A549 (cell line): ENCODE measurements around the gene LENG1. TPM values are rescaled to one million over a fixed set of nuclear protein-coding genes. Genes with fewer than 3 reads are reported as not detected.

Experiments
- ATAC-seq, 2 experiments: fragments of 200-7000 bp in 1 of 2; fragments of >200 bp in 1 of 2; cut with Nextera tagmentation in 1 of 2; cut with Tn5 transposase in 1 of 2; 3 replicates each; pipeline versions ENCODE4 v1.8.0 to v1.9.1; 2018 to 2020; ENCODE audit warnings: mild to moderate bottlenecking in 1 of 2, moderate library complexity in 1 of 2
- CTCF ChIA-PET: fragments of 300-600 bp; sonication (Branson Sonifier 250); formaldehyde crosslinking; extraction: SDS; loops from one replicate; lab custom pipeline; 2021; ENCODE audit warnings: antibody characterized with exemption, inconsistent platforms; lab: Yijun Ruan, JAX
- POLR2A ChIA-PET: fragments of 350-600 bp; formaldehyde crosslinking; extraction: SDS; loops from one replicate; lab custom pipeline; 2021; ENCODE audit warnings: antibody characterized with exemption, inconsistent platforms; lab: Yijun Ruan, JAX
- DNase-seq, 2 experiments: peaks; one replicate each; pipeline versions ENCODE4 v3.0.0 to v3.0.0-alpha.2; 2011 to 2016; ENCODE audit warnings: low read depth in 1 of 2, low spot score in 1 of 2
- FAIRE-seq: peaks from 2 replicates; lab custom pipeline; 2011; peaks lifted over from hg19 to GRCh38; lab: Jason Lieb, UNC
- H3K27ac ChIP-seq, 2 experiments: fragments of >200 bp; sonication (Bioruptor Twin); formaldehyde crosslinking; 3 replicates each; pipeline ENCODE4 v1.5.1; 2016 to 2017
- H3K4me1 ChIP-seq: fragments of >200 bp; sonication (Bioruptor Twin); formaldehyde crosslinking; 3 replicates; pipeline ENCODE4 v1.6.1; 2016
- H3K4me2 ChIP-seq: fragments of >200 bp; sonication (Bioruptor Twin); formaldehyde crosslinking; 3 replicates; pipeline ENCODE4 v1.6.1; 2016
- H3K4me3 ChIP-seq: fragments of >200 bp; sonication (Bioruptor Twin); formaldehyde crosslinking; 3 replicates; pipeline ENCODE4 v1.5.1; 2016
- H3K9me3 ChIP-seq: fragments of >200 bp; sonication (Bioruptor Twin); formaldehyde crosslinking; 3 replicates; pipeline ENCODE4 v1.6.1; 2016
- BCL3 ChIP-seq: fragments of >200 bp; sonication (Bioruptor Twin); formaldehyde crosslinking; IDR thresholded peaks from 3 replicates; pipeline ENCODE4 v1.6.1; 2016
- CBX8 ChIP-seq: fragments of 200-600 bp; sonication (generic); IDR thresholded peaks from 2 replicates; pipeline ENCODE4 v1.6.1; 2016
- EHMT2 ChIP-seq: fragments of 200-600 bp; sonication (generic); IDR thresholded peaks from 2 replicates; pipeline ENCODE4 v1.6.1; 2016; ENCODE audit warnings: antibody characterized with exemption, low read depth, mild to moderate bottlenecking, moderate library complexity
- FOSL2 ChIP-seq, 2 experiments: fragments of 450-650 bp in 1 of 2; fragments of >200 bp in 1 of 2; sonication (Bioruptor Twin) in 1 of 2; formaldehyde crosslinking; IDR thresholded peaks; 2 replicates each; pipeline versions ENCODE4 v1.5.0 to v1.6.1; 2016 to 2020; ENCODE audit warnings: mild to moderate bottlenecking in 1 of 2, moderate library complexity in 1 of 2
- GATA3 ChIP-seq: IDR thresholded peaks from 2 replicates; pipeline ENCODE4 v1.6.1; 2012; ENCODE audit warnings: borderline replicate concordance
- HOXA7 ChIP-seq: fragments of 250-450 bp; sonication (Bioruptor Pico); IDR thresholded peaks from 2 replicates; pipeline ENCODE4 v1.5.0; 2020; ENCODE audit warnings: mild to moderate bottlenecking, moderate library complexity
- MAZ ChIP-seq: fragments of 150-350 bp; IDR thresholded peaks from 2 replicates; pipeline ENCODE4 v1.6.1; 2014; ENCODE audit warnings: antibody characterized with exemption, low read depth, low read length, borderline replicate concordance
- MYC ChIP-seq: IDR thresholded peaks from 2 replicates; pipeline ENCODE4 v1.6.1; 2012; ENCODE audit warnings: mild to moderate bottlenecking, inconsistent platforms, low read length, improper control_type of control experiment, borderline replicate concordance
- POLR2AphosphoS2 ChIP-seq: conservative IDR thresholded peaks from 2 replicates; pipeline ENCODE4 v1.6.1; 2012; ENCODE audit warnings: low read length, improper control_type of control experiment, inconsistent platforms
- RAD21 ChIP-seq, 2 experiments: fragments of >200 bp in 1 of 2; sonication (Bioruptor Twin) in 1 of 2; formaldehyde crosslinking in 1 of 2; IDR thresholded peaks in 1 of 2; conservative IDR thresholded peaks in 1 of 2; 2 replicates in 1 of 2; 3 replicates in 1 of 2; pipeline ENCODE4 v1.6.1; 2012 to 2018; ENCODE audit warnings: inconsistent platforms in 1 of 2
- ZC3H11A ChIP-seq: fragments of 450-650 bp; IDR thresholded peaks from 2 replicates; pipeline ENCODE4 v1.6.1; 2014; ENCODE audit warnings: antibody characterized with exemption, mild to moderate bottlenecking
- ZFP36 ChIP-seq: fragments of 450-650 bp; IDR thresholded peaks from 2 replicates; pipeline ENCODE4 v1.6.1; 2014; ENCODE audit warnings: borderline replicate concordance; ENCODE audit not compliant: partially characterized antibody
- ZSCAN20 ChIP-seq: fragments of 250-450 bp; sonication (Bioruptor Pico); IDR thresholded peaks from 2 replicates; pipeline ENCODE4 v1.8.0; 2022; ENCODE audit warnings: mild to moderate bottlenecking, moderate library complexity
- WGBS: methylation state at CpG from one replicate; pipeline ENCODE4 v1.1.6; 2017; ENCODE audit errors: missing lambda C conversion rate; 5-methylcytosine and 5-hydroxymethylcytosine counted together
- polyA plus RNA-seq, 4 experiments: library from polyadenylated mRNA; depleted of rRNA in 3 of 4; stranded (reverse); fragments of >200 nt; fragmentation: RNase III in 1 of 4; extraction: RNeasy Plus Mini Kit Qiagen cat#74134 plus additional on column Dnase treatment in 1 of 4; gene quantifications; 2 replicates in 3 of 4; 3 replicates in 1 of 4; pipeline ENCODE4 v1.2.3, GENCODE V29; 2011 to 2017
- TF ChIP-seq, protein P1 (sequence below): fragments of >200 bp; sonication (Bioruptor Twin); formaldehyde crosslinking; IDR thresholded peaks from 3 replicates; pipeline ENCODE4 v1.5.1; 2016
- TF ChIP-seq, protein P2 (sequence below): fragments of 200-600 bp; sonication (generic); IDR thresholded peaks from 2 replicates; pipeline ENCODE4 v1.6.1; 2016; ENCODE audit warnings: antibody characterized with exemption, mild to moderate bottlenecking, moderate library complexity

LENG1 gene
- polyA plus RNA-seq, 2 of the 4 experiments (the other 2 are of a cell fraction), result 13.3 to 13.8 TPM

DNA sequence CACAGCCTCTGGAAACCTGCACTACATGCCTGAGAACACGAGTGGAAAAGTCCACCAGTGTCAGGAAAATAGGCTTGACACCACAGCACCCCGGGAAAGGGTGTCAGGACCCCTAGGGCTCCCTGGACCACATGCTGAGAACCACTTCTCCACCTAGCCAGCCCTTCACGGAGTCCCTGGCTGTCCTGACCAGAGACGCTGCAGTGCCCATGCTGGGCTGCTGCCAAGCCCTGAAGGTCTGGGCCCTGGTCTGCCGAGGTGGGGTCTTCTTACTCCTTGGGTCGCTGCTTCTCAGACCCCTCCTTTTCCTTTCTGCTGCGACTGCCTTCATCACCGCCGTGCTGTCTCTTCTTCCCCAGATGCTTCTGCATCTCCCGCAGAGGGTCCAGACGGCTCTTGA, 3.0 kb downstream of the LENG1 start:
- Histone ChIP-seq H3K4me2 (no peak overlapping the region), H3K4me3 (no peak overlapping the region), H3K4me1 (peaks cover 16% of the 10 kb centered on the region), H3K9me3 (no peaks in the 10 kb centered on the region)
- TF ChIP-seq HOXA7 (no peak), MYC (no peak), POLR2AphosphoS2 (no peak), GATA3 (no peak), CBX8 (no peak), MAZ (no peak), ZSCAN20 (CRISPR knock-in tag) (no peak), RAD21 (conservative IDR thresholded peaks at IDR 0.05 in 1 of 2, IDR thresholded peaks at IDR 0.05 in 1 of 2) (no peak)
- TF ChIP-seq, protein P1, sequence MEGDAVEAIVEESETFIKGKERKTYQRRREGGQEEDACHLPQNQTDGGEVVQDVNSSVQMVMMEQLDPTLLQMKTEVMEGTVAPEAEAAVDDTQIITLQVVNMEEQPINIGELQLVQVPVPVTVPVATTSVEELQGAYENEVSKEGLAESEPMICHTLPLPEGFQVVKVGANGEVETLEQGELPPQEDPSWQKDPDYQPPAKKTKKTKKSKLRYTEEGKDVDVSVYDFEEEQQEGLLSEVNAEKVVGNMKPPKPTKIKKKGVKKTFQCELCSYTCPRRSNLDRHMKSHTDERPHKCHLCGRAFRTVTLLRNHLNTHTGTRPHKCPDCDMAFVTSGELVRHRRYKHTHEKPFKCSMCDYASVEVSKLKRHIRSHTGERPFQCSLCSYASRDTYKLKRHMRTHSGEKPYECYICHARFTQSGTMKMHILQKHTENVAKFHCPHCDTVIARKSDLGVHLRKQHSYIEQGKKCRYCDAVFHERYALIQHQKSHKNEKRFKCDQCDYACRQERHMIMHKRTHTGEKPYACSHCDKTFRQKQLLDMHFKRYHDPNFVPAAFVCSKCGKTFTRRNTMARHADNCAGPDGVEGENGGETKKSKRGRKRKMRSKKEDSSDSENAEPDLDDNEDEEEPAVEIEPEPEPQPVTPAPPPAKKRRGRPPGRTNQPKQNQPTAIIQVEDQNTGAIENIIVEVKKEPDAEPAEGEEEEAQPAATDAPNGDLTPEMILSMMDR, result no peak
- TF ChIP-seq, all 56 proteins: peak for 0
- H3K27ac ChIP-seq, result no peak overlapping the region
- ChIA-PET POLR2A (interaction anchor here (2.1 kb wide), 1 partner anchor 19 kb away, joined by 14 read pairs; the partner anchor contains the start of gene CNOT3), CTCF (interaction anchor here (1.2 to 2.4 kb wide), 3 partner anchors 12 to 18 kb away, joined by 3 to 8 read pairs (median 4); partner anchors contain the start of gene CNOT3)
- FAIRE-seq (no peak), DNase-seq (no peak), ATAC-seq (no peak)
- 85% methylated on average over 11 of the region's 11 CpGs for WGBS

DNA sequence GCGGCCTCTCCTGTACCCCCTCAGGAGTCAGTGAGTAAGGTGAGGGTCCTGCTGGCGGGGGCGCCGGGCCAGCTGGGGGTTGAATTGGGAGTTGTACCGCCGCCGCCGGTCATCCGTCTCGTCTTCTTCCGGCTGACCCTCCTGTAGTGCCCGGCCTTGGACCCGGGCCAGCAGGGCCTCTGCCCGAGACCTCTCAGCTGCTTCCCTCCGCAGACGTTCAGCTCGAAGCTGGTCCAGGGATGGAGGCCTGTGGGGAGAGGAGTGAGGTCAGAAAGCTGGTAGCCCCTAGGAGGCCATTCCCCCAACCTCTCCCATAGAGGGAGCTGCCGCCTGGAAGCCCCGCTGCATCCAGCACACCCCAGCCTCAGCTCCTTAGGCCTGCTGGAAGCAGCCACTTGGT, 3.8 kb downstream of the LENG1 start:
- WGBS, result 95% methylated on average over 19 of the region's 19 CpGs
- CTCF ChIA-PET, result interaction anchor here (1.2 to 2.4 kb wide), 3 partner anchors 12 to 18 kb away, joined by 3 to 8 read pairs (median 4); partner anchors contain the start of gene CNOT3
- Histone ChIP-seq H3K27ac (no peak overlapping the region), H3K4me3 (no peak overlapping the region), H3K4me1 (peaks cover 13% of the 10 kb centered on the region), H3K4me2 (no peak overlapping the region), H3K9me3 (no peaks in the 10 kb centered on the region)
- ATAC-seq (no peak), FAIRE-seq (no peak), DNase-seq (no peak)
- TF ChIP-seq BCL3 (no peak), EHMT2 (no peak), FOSL2 (IDR thresholded peaks at IDR 0.05) (no peak), FOSL2 (CRISPR knock-in tag; IDR thresholded peaks at IDR 0.05) (no peak), ZFP36 (no peak), GATA3 (no peak), ZC3H11A (no peak)
- TF ChIP-seq, protein P2, sequence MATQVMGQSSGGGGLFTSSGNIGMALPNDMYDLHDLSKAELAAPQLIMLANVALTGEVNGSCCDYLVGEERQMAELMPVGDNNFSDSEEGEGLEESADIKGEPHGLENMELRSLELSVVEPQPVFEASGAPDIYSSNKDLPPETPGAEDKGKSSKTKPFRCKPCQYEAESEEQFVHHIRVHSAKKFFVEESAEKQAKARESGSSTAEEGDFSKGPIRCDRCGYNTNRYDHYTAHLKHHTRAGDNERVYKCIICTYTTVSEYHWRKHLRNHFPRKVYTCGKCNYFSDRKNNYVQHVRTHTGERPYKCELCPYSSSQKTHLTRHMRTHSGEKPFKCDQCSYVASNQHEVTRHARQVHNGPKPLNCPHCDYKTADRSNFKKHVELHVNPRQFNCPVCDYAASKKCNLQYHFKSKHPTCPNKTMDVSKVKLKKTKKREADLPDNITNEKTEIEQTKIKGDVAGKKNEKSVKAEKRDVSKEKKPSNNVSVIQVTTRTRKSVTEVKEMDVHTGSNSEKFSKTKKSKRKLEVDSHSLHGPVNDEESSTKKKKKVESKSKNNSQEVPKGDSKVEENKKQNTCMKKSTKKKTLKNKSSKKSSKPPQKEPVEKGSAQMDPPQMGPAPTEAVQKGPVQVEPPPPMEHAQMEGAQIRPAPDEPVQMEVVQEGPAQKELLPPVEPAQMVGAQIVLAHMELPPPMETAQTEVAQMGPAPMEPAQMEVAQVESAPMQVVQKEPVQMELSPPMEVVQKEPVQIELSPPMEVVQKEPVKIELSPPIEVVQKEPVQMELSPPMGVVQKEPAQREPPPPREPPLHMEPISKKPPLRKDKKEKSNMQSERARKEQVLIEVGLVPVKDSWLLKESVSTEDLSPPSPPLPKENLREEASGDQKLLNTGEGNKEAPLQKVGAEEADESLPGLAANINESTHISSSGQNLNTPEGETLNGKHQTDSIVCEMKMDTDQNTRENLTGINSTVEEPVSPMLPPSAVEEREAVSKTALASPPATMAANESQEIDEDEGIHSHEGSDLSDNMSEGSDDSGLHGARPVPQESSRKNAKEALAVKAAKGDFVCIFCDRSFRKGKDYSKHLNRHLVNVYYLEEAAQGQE, result no peak
- POLR2A ChIA-PET, result interaction anchor here (2.1 kb wide), 1 partner anchor 18 kb away, joined by 14 read pairs; the partner anchor contains the start of gene CNOT3
